Calu3 (cell line): ENCODE measurements around the gene HIRIP3. TPM values are rescaled to one million over a fixed set of nuclear protein-coding genes. Genes with fewer than 3 reads are reported as not detected.

Experiments
- BruUV-seq: library from RNA; stranded (reverse); fragments of 400-500 nt; replicated peaks from 2 replicates; lab custom pipeline; 2021; lab: Mats Ljungman, UMichigan
- CTCF ChIA-PET: fragments of 300-600 bp; sonication (Branson Sonifier 250); formaldehyde crosslinking; loops from one replicate; lab custom pipeline; 2022; ENCODE audit warnings: antibody characterized with exemption; lab: Charles Lee
- DNase-seq: peaks from one replicate; pipeline ENCODE4 v3.0.0; 2022
- H3K27ac Mint-ChIP-seq: one replicate; pipeline ENCODE4 v1.8.0; 2022; ENCODE audit warnings: mixed read lengths; ENCODE audit not compliant: unreplicated experiment
- H3K27me3 Mint-ChIP-seq: one replicate; pipeline ENCODE4 v1.8.0; 2022; ENCODE audit warnings: mixed read lengths; ENCODE audit not compliant: unreplicated experiment
- H3K36me3 Mint-ChIP-seq: one replicate; pipeline ENCODE4 v1.8.0; 2022; ENCODE audit warnings: mild to moderate bottlenecking, moderate library complexity, mixed read lengths; ENCODE audit not compliant: insufficient read depth, unreplicated experiment
- H3K4me1 Mint-ChIP-seq: one replicate; pipeline ENCODE4 v1.8.0; 2022; ENCODE audit warnings: mild to moderate bottlenecking, low read depth, mixed read lengths; ENCODE audit not compliant: unreplicated experiment
- H3K4me3 Mint-ChIP-seq: one replicate; pipeline ENCODE4 v1.8.0; 2022; ENCODE audit warnings: mild to moderate bottlenecking, low read depth, moderate library complexity, mixed read lengths; ENCODE audit not compliant: unreplicated experiment
- H3K9me3 Mint-ChIP-seq: one replicate; pipeline ENCODE4 v1.8.0; 2022; ENCODE audit warnings: low read depth, mixed read lengths; ENCODE audit not compliant: unreplicated experiment
- CTCF ChIP-seq: fragments of 200-600 bp; IDR thresholded peaks from one replicate; pipeline ENCODE4 v1.8.0; 2022; ENCODE audit warnings: antibody characterized with exemption; ENCODE audit not compliant: unreplicated experiment
- intact Hi-C: fragments of 100-400 bp; cut with micrococcal nuclease; formaldehyde crosslinking; loops from one replicate; pipeline ENCODE4 v1.10.0; 2022; ENCODE audit not compliant: unreplicated experiment
- total RNA-seq: library from RNA; stranded (reverse); gene quantifications from 2 replicates; pipeline ENCODE4 v1.2.3, GENCODE V29; 2022

Gene HIRIP3
- total RNA-seq, 1 experiment from 2014 or later, result 28.5 TPM

GRCh38 chr16:29994600-29995323, 655 bp downstream of the HIRIP3 start:
- no peaks in the 10 kb centered on the region for H3K27me3 Mint-ChIP-seq
- DNase-seq, result peak; percentile 88
- H3K36me3 Mint-ChIP-seq, result peaks cover 53% of the 10 kb centered on the region
- no peaks in the 10 kb centered on the region for H3K9me3 Mint-ChIP-seq
- peak overlapping the region; percentile 87 for H3K27ac Mint-ChIP-seq
- peaks cover 26% of the 10 kb centered on the region for H3K4me1 Mint-ChIP-seq
- intact Hi-C loops, result no loop called here
- BruUV-seq, result TSS peak; percentile 75
- CTCF ChIA-PET, result interaction anchor here (1.1 to 1.2 kb wide), 4 partner anchors 11 to 68 kb away, joined by 3 to 5 read pairs (median 4); partner anchors contain the start of genes KCTD13 and TAOK2
- H3K4me3 Mint-ChIP-seq, result peak overlapping the region; percentile 100
- no peak for TF ChIP-seq CTCF

DNA sequence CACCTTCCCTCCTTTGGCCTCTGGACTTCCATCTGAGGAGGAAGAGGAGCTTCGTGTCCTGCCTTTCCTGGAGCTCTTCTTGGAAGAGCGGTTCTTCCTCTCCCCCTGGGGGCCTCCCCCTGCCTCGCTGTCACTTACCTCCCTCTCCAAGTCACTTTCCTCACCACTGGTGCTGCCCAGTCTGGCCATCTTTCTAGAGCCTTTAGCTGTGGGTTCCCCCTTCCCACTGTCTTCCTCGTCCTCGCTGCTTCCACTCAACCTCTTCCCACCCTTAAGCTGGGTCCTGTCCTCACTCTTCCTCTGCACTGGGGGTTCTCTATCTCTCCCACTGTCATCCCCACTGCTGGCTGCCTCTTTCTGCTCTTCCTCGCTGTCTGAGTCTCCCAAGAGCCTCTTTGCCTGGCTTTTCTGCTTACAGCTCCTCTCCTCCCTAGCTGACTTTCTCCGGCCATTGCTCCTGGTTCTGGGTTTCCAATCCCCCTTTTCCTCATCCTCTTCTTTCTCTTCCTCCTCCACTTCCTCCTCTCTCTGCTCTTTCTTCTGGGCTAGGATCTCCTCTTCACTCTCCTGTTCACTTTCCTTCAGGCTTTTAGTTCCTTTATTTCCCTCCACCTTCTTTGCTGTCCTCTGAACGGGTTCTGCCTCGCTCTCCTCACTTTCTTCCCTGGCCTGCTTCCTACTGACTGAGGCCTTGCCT, 1.4 kb downstream of the HIRIP3 start:
- BruUV-seq, result no TSS peak
- Mint-ChIP-seq H3K4me3 (peak overlapping the region; percentile 100), H3K27ac (peak overlapping the region; percentile 87), H3K36me3 (peaks cover 58% of the 10 kb centered on the region), H3K27me3 (no peaks in the 10 kb centered on the region), H3K4me1 (peaks cover 26% of the 10 kb centered on the region), H3K9me3 (no peaks in the 10 kb centered on the region)
- no peak for TF ChIP-seq CTCF
- intact Hi-C loops, result no loop called here
- no peak for DNase-seq
- CTCF ChIA-PET, result interaction anchor here (1.2 kb wide), 1 partner anchor 21 kb away, joined by 4 read pairs; the partner anchor contains the start of gene TAOK2

DNA sequence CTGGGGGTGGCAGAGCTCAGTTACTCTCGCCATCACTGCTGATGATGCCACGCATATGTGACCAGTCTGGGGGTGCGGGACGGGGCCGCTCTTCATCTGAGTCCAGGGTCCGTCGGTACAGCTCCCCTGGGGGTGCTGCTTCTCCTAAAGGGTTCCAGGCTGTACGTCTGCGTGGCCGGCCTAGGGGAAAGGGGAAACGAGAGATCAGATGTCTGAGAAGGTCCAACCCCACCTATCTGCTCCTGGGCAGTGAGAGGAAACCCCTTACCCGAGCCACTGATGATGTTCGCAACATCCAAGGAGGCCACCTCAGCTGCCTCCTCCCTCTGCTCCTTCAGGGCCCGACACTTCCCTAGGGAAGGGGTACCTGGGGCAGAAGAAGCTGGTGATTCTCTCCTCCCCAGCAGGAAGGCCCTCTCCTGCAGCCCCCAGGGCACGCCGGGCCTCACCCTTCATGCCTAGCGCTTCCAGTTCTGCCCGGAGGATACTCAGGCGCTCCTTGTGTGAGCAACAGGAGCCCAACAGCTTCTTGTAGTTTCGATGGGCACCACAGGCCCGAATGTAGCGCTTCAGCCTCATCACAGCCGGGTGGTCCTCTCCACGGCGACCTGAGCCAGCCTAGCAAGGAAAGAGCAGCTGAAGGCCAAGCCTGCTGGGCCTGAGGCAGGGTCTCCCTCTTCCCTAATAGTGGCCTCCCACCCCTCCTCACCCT, 2.1 kb downstream of the HIRIP3 start:
- no peak for DNase-seq
- CTCF ChIA-PET, result interaction anchor here (1.2 kb wide), 1 partner anchor 20 kb away, joined by 4 read pairs; the partner anchor contains the start of gene TAOK2
- Mint-ChIP-seq H3K27ac (no peak overlapping the region), H3K27me3 (no peaks in the 10 kb centered on the region), H3K4me1 (peaks cover 26% of the 10 kb centered on the region), H3K4me3 (no peak overlapping the region), H3K36me3 (peaks cover 56% of the 10 kb centered on the region), H3K9me3 (no peaks in the 10 kb centered on the region)
- intact Hi-C loops, result no loop called here
- BruUV-seq, result no TSS peak
- no peak for TF ChIP-seq CTCF

DNA sequence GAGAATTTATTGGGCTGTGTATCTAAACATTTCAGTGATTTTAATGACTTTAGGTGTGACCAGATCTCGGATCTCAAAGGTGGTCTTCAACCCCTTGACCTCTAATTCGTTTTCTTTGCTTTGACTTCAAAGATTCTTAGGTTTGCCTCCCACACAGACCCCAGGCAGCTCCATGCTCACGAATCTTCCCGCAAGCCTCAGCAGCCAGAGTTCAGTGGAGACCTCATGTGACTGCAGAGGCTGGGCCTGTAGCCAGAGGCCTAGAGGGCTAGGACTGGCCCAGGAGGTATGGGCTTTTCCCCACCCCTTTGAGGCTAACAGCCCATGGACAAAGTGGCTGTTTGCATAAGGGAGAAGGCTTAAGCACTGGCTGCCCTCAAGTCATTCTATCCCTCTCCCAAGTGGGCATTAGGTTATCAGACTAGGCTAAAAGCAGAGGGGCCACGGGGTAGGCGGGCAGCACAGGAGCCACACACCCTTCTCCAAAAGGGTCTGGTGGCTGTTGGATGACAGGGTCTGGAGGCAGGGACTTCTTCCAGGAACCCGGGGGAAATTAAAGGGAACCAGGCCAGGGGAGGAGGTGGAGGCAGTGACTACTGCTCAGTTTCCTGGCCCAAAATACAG, 3.0 kb downstream of the HIRIP3 start:
- BruUV-seq, result no TSS peak
- no peak for TF ChIP-seq CTCF
- no peak overlapping the region for H3K27ac Mint-ChIP-seq
- H3K9me3 Mint-ChIP-seq, result no peaks in the 10 kb centered on the region
- CTCF ChIA-PET, result interaction anchor here (0.7 kb wide), 1 partner anchor 1007 kb away, joined by 3 read pairs; no protein-coding TSS in a partner anchor
- no peak for DNase-seq
- H3K4me1 Mint-ChIP-seq, result peaks cover 26% of the 10 kb centered on the region
- H3K27me3 Mint-ChIP-seq, result no peaks in the 10 kb centered on the region
- H3K4me3 Mint-ChIP-seq, result no peak overlapping the region
- H3K36me3 Mint-ChIP-seq, result peaks cover 58% of the 10 kb centered on the region
- intact Hi-C loops, result no loop called here
